ENCODE data around the gene MZT1. TPM values are rescaled to one million over a fixed set of nuclear protein-coding genes. Genes with fewer than 3 reads are reported as not detected.

MZT1 gene
- total RNA-seq, 2 donors from 2014 or later: 17.9 to 24.8 TPM

Other genes starting within 250 kb of the MZT1 start
- 10 to 100 TPM; 15.3 to 15.7 TPM for gene BORA, start 294 bp upstream of the MZT1 start, total RNA-seq
- 10 to 100 TPM; 41.6 to 47.6 TPM for gene DIS3, start 54.3 kb upstream of the MZT1 start, total RNA-seq
- gene PIBF1, start 54.5 kb upstream of the MZT1 start, total RNA-seq: 10 to 100 TPM; 15.2 to 46.3 TPM

Measured in natural killer cell treated with Interleukin-12 subunit alpha and Interleukin-12 subunit beta and Interleukin-15 and Interleukin-18, amount 100 ng/mL, for 72 hours (primary cell).